Activated CD8-positive, alpha-beta memory T cell treated with anti-CD3 and anti-CD28 coated beads for 48 hours (primary cell): ENCODE data around the gene TIMELESS.
"Not testable (repeated sequence)": the region's sequence is repeated elsewhere in the genome, so short reads cannot be mapped to it uniquely, and the experiment has no call there.

Experiments
- DNase-seq, 3 experiments: peaks; one replicate each; pipeline ENCODE4 v3.0.0-alpha.2; 2020; ENCODE audit warnings: low read depth in 2 of 3, low spot score in 2 of 3

TIMELESS gene

DNA sequence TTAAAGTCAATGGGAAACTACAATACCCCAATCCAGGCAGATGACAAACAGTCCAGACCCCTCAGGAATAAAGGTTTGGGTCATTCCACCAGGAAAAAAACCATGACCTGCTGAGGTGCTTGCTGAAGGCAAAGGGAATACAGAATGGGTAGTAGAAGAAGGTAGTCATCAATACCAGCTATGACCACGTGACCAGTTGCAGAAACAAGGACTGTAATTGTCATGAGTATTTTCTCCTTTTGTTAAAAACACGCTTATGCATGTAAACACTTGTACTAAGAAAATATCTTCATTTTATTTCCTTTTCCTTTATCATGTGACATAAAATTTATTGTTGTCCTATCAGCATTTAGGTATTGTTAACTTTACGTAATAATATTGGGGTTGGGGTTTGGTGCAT lies 45.0 kb downstream of the TIMELESS start:
- not testable (repeated sequence) for DNase-seq

DNA sequence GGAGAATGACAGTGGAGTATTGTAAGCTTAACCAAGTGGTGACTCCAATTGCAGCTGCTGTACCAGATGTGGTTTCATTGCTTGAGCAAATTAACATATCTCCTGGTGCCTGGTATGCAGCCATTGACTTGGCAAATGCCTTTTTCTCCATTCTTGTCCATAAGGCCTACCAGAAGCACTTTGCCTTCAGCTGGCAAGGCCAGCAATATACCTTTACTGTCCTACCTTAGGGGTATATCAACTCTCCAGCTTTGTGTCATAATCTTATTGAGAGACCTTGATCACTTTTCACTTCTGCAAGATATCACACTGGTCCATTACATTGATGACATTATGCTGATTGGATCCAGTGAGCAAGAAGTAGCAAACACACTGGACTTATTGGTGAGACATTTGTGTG lies 47.6 kb downstream of the TIMELESS start:
- not testable (repeated sequence) for DNase-seq

DNA sequence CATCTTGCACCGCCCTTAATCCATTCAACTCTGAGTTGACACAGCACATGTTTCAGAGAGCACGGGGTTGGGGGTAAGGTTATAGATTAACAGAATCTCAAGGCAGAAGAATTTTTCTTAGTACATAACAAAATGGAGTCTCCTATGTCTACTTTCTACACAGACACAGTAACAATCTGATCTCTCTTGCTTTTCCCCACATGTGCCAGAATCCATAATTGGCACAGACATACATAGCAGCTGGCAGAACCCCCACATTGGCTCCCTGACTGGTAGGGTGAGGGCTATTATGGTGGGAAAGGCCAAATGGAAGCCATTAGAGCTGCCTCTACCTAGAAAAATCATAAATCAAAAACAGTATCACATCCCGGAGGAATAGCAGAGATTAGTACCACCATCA lies 48.1 kb downstream of the TIMELESS start:
- not testable (repeated sequence) for DNase-seq

DNA sequence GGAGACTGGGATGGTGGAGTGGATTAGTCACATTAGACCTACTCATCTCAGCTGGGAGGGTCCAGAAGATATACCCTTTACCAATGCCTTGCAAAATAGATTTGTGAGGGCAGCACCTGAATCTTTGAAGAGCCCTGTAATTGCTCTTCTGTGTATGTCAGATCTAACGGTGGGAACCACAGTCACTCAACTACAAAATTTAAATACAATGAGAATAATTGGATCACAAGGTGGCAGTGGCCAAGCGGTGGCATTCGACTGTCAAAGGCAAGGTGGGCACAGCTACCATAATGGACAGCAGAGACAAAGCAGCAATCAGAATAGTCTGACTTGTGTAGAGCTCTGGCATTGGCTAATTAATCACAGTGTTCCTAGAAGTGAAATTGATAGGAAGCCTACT lies 49.8 kb downstream of the TIMELESS start:
- not testable (repeated sequence) for DNase-seq

DNA sequence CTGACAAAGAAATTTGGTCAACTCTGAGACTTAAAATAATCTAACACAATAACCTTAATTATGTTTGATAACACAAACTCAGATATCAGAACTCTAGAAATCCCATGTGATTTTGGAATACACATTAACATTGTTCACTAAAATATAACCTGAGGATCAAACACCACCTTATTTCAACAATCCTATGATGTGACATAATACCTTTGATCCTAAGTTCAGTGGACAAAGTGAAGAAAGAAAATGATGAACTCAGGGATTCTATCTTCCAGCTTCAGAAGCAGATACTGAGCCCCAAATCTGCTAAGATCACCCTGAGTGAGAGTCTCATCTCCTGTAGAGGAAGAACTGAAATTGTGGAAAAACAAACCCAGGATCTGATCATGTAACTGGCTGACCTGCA lies 50.9 kb downstream of the TIMELESS start:
- no peak for DNase-seq

DNA sequence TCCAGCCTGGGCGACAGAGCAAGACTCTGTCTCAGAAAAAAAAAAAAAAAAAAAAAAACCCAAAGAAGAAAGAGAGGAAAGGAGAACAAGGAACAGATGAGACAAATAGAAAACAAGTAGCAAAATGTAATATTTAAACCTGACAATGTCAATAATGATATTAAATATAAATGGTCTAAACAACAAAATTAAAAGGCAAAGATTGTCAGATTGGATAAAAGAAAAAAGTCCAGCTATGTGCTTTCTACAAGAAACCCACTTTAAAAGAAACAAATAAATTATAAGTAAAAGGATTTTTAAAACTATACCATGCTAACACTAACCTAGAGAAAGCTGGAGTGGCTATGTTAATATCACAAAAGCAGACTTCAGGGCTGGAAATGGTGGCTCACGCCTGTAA lies 56.9 kb downstream of the TIMELESS start:
- no peak for DNase-seq

DNA sequence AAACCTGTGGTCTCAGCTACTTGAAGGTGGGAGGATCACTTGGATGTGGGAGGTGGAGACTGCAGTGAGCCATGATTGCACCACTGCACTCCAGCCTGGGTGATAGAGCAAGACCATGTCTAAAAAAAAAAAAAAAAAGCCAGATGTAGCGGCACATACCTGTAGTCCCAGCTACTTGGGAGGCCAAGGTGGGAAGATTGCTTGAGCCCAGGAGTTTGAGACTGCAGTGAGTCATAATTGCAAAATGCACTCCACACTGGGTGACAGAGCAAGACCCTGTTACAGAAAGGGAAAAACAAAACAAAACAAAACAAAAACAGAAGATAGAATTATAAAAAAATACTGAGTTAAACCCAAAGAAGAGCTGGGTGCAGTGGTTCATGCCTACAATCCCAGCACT lies 57.5 kb downstream of the TIMELESS start:
- DNase-seq: no peak

DNA sequence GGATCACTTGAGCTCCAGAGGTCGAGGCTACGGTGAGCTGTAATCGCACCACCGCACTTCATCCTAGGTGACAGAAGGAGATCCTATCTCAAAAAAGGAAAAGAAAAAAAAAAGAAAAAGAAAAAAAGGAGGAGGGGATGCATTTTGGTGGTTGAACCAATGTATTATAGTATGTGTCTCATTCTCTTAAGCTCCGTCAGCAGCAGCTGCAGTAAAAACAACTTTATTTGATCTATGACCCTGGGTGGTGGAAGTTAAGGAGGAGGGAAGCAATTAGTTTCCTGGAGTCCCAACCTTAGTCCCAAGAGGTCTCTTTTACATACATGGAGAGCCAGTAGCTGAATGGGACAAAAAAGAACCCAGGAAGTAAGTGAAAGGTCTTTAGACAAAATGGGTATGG lies 59.8 kb downstream of the TIMELESS start:
- DNase-seq: no peak

DNA sequence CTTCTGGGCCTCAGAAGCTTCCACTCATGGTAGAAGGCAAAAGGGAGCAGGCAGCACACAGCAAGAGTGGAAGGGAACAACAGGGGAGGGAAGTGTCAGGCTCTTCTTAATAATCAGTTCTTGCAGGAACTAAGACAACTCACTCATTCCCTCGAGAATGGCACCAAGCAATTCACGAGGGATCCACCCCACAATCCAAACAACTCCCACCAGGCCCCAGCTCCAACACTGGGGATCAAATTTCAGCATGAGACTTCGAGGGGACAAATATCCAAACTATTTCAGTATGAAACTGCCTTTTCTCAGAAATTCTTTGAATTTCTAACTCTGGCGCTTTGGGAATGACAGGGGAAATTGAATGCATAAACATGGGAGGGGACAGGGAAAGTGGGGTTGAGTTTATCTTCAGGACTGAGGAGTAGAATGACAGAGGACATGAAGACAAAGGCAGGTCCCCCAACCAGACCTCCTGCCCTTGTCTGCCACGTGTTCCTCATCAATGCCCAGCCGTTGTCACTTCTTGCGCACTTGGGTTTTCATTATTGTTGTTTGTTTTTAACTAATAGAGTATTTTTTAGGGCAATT lies 62.0 kb downstream of the TIMELESS start:
- no peak for DNase-seq

DNA sequence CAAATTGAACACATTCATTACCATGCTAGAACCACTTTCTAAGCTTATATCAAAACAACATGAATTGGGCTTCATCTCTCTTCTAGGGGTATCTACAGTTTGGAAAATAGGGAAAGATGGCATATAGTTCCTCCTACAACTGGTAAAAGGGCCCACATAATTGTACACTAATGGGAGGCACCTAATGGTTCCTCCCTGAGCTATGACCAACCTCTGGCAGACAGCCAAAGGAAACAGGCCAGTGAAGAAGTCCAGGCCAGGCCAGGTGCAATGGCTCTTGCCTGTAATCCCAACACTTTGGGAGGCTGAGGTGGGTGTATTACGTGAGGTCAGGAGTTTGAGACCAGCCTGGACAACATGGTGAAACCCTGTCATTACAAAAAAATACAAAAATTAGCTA lies 63.4 kb downstream of the TIMELESS start:
- no peak for DNase-seq

DNA sequence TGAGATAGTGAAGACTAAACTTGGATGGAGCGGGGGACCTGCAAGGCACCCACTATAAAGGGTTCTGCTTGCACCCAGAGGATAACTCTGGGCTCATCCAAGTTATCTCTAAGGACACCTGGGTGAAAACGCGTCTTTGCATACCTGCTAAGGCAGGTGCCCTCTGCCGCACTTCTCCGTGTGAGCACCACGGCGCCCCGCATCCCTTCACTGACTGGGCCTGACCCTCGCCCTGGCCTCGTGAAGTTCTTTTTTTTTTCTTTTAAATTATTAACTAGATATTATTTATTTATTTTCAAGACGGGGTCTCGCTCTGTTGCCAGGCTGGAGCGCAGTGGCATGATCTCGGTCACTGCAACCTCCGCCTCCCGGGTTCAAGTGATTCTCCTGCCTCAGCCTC lies 66.6 kb downstream of the TIMELESS start:
- DNase-seq: no peak

DNA sequence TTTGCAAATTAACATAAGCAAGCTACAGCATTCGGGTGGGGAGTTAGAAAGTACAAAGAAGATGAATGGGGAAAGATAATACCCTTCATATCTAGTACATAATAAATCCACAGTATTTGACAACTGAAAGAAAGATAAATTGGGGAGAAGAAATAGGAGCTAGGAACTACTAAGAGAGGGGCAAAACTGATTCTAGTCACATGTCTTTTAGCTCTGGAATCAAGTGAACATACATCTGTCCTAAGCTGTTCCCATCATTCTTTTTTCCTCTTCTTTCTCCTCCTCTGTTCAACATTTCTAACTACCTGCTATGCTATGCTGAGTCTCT lies 71.3 kb downstream of the TIMELESS start:
- DNase-seq: no peak

DNA sequence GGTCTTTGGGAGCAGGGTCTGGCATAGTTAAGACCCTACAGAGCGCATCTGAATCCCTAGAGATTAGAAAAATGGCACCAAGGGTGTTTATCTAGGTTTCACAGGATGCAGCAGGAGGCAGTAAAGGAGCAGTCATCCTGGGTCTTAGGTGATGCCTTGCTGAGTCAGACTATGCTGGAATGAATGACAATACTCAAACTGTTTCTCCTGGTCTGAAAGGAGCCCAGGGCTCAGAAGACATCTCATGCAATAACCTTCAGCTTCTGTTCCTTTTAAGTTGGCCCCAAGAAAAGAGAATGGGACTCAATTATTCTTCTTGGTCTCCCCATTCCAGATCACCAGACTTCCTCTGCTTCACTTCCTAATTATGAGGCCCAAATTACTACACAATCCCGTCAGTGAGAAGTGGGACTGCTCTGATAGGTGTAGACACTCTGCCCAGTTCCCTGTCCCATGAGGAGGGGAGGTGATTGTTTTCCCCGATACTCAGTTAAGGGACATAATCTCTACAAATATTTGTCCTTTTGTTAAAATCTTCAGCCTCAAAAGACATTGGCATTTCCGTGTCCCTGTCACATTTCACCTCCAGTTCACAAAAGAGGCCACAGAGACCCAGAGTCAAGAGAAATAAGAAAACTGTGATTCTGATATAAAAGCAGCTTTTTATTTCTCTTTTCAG lies 71.8 kb downstream of the TIMELESS start:
- DNase-seq: no peak

DNA sequence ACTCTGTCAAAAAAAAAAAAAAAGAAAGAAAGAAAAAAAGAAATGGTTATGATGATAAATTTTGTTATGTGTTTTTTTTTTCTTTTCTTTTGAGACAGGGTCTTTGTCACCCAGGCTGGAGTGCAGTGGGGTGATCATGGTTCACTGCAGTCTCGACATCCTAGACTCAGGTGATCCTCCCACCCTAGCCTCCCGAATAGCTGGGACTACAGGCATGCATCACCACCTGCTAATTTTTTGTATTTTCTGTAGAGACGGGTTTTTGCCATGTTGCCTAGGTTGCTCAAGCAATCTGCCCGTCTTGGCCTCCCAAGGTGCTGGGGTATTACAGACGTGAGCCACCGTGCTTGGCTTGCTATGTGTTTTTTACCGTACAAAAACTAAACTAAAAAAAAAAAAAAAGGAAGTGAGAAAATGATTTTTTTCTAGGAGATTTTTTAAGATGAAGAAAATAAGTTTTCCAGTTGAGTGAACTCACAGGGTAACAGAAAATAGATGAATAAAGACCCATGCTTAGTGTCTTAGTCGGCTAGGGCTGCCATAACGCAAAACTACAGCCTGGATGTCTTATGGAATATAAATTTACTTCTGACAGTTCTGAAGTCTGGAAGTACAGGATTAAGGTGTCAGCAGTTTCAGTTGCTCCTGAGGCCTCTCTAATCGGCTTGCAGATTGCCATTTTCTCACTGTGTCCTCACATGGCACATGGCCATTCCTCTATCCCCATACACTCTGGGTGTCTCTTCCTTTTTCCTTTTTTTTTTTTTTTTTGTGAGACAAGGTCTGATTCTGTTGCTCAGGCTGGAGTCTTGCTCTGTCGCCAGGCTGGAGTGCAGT lies 73.4 kb downstream of the TIMELESS start:
- DNase-seq: no peak

DNA sequence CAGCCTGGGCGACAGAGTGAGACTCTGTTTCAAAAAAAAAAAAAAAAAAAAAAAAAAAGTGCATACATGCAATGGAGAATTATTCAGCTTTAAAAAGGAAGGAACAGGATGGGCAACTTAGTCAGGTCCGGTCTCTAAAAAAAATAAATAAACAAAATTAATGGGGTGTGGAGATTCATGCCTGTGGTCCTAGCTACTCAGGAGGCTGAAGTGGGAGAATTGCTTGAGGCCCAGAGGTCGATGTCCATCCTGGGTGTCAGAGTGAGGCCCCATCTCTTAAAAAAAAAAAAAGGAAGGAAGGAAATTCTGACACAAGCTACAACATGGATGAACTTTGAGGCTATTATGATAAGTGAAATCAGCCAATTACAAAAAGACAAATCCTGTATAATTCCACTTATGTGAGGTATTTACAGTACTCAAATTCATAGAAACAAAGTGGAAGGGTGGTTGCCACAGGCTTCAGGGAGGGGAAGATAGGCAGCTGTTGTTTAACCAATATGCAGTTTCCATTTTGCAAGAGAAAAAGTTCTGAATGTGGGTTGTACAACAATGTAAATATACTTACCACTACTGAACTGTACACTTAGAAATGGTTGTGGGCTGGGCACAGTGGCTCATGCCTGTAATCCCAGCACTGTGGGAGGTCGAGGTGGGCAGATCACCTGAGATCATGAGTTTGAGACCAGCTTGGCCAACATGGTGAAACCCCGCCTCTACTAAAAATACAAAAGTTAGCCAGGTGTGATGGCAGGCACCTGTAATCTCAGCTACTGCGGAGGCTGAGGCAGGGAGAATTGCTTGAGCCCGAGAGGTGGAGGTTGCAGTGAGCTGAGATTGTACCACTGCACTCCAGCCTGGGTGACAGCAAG lies 74.3 kb downstream of the TIMELESS start:
- DNase-seq: no peak

DNA sequence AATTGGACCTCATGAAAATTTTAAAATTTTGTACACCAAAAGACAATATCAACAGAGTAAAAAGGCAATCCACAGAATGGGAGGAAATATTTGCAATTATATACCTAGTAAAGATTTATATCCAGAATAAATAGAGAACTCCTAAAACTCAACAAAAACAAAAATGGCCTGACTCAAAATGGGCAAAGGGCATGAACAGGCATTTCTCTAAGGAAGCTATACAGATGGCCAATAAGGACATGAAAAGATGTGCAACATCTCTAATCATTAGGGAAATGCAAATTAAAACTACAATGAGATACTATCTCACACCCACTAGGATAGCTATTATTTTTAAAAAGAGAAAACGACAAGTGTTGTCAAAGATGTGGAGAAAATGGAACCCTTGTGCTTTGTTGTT lies 75.7 kb downstream of the TIMELESS start:
- no peak for DNase-seq

DNA sequence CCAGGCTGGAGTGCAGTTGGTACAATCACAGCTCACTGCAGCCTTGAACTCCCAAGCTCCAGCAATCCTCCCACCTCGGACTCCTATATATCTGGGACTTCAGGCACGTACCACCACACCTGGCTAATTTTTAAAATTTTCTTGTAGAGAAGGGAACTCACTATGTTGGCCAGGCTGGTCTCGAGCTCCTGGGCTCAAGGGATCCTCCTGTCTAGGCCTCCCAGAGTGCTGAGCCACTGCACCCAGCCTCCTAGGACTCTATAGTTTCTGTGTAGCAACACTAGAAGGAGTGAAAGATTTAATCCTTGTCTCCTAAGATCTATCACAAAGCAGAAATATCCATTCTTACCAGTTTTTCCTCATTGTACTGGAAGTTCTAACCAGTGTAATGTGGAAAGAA lies 82.3 kb downstream of the TIMELESS start:
- no peak for DNase-seq
